ENCODE results near the gene SYNDIG1L.
"Not testable (repeated sequence)": the region's sequence is repeated elsewhere in the genome, so short reads cannot be mapped to it uniquely, and the experiment has no call there.

The SYNDIG1L gene

DNA sequence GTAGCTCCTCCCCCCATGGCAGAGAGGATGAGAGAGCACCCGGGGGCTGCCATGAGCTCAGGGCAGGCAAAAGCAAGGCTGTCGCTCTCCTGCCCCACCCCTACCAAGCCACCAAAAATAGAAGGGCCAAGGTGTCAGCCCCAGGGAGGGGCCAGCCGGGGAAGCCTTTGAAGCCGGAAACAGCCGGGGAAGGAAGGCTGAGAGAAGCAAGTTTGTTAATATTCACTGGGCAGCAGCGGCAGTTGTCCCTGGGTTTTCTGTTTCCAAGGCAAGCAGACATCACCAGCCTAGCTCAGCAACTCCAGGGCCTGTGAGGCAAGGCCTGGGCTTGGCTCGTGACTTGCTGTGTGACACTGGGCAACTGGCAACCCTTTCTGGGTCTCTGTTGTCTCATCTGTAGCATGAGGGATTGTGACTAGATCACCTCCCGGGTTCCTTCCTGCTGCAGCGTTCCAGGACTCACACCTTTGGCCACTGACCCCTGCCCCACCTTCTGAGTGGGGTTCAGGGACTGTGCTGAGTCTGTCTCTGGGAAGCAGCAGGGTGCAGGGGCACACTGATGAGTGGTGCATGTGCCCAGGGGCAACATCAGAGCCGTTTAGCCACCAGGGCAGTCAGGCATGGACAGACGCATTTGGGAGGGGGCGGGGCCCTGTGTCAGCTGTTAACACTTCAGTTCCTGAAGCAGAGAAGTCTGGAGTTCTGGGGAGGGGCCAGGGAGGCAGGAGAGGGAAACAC is 24.3 kb downstream of the SYNDIG1L start:
- DNase-seq = no peak

DNA sequence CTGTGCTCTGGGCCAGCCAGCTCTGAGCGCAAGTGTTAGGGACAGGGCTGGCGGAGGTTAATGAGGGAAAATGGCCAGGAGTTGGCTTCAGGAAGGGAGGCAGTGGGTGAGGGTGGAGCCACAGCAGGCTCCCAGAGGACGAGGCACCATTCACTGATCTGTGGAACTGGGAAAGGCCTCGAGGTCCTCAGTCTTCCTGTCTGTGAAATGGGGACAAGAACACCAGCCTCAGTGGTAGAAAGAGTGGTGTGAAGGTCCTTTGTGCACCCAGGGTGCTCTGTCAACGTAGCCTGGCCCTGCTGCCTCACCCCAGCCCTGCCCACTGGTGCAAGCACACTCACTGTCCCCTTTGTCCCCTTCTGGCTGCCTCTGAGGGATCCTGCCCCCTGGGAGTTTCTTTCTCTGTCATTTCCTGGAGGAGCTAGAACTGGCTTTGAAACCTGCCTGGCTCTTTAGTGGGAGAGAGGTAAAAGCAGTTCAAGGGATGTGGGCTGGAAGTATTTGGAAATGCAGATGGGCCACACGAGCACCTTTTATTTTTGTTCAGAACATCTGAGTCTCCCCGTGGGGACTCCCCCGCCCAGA is 25.0 kb downstream of the SYNDIG1L start:
- DNase-seq = no peak

DNA sequence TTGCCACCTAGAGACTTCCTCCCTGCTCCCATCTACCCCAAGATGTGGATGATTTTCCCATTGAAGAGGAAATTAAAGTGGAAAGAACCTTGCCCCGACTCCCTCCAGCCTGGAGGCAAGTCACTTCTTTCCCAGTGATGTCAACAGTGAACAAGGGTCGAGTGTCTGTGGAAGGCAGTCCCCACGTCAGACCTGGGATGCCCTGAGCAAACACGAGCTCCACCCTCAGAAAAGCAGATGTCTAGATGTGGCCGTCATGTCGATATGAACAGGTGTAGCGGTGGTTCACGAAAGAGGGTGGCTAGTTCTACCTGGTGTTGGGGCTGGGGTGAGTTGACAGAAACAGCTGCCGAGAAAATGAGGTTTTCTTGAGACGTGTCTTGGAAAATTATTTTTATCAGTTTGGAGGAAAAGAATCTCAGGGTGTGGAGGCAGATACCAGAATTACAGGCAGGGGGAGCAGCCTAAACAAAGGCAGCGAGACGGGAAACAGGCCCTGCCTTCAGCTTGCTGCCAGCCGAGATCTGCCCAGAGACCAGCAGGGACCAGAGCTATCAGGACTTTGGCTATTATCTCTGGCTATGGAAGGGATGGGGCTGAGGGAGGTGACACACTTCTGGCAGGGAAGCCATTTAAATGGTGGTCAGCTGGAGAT is 25.9 kb downstream of the SYNDIG1L start:
- DNase-seq = no peak

DNA sequence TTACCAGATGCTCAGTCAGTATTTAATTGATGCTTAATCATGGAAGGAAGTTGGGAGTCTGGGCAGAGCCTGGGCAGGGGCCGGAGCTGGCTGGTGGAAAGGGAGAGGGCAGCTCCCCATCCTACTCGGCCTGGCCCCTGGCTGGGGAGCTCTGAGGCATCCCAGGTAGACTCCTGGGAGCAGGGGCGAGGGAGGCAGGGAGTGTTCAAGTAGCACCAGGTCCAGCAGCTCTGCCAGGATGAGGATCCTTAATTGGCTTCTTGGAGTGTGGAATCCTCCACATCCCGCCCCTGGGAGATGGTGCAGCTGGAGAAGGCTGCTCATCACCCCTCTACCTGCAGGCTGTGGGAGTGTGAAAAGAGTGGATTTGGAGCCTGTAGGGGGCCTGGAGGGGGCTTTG is 30.9 kb downstream of the SYNDIG1L start:
- DNase-seq = no peak

DNA sequence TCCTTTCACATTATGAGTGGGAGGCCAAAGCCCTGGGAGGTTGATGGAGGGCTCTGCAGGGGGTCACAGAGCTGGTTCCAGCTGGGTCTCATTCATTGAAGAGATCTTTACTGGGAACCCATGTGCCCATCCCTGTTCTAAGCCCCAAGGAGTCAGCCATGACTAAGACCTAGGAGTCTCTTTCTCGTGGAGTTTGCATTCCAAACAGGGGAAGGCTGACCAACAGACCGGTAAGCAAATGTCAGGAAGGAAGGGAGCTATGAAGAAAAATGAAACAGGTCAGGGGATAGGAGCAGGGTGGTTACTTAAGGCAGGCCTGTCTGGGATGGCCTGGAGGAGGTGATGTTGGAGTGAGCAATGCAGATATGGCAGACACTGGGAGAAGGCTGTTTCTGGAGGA is 31.5 kb downstream of the SYNDIG1L start:
- DNase-seq = no peak

DNA sequence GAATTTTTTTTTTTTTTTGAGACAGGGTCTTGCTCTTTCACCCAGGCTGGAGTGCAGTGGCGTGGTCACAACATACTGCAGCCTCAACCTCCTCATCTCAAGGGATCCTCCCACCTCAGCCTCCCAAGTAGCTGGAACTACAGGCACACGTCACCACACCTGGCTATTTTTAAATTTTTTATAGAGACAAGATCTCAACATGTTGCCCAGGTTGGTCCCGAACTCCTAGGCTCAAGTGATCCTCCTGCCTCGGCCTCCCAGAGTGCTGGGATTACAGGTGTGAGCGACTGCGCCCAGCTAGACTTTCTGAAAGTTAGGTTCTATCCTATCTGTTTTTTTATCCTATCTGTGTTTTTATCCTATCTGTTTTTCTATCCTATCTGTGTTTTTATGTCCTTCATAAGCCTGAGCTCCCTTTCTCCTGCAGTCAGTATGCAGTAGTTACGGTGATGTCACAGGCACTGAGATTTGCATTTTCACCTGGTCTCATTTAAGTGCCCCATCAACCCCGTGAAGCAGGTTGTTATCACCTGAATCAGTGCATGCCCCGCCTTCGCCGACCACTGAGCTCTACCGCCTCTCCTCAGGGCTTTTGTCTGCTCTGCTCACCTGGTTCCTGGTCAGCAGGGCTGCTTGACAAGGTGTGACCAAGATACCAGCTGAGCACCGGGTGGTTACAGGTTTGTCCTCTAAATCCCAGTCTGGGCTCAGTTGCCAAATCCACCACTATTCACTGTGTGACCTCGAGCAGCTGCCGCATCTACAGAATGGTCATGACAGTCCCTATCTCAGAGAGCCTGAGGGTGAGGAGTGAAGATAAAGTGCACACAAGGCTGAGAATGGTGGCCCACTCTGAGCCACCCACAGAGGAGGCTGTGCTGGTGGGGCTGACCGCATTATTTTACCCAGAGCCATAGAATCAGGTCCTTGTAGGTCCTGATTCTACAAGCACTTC is 33.1 kb downstream of the SYNDIG1L start:
- DNase-seq = no peak

DNA sequence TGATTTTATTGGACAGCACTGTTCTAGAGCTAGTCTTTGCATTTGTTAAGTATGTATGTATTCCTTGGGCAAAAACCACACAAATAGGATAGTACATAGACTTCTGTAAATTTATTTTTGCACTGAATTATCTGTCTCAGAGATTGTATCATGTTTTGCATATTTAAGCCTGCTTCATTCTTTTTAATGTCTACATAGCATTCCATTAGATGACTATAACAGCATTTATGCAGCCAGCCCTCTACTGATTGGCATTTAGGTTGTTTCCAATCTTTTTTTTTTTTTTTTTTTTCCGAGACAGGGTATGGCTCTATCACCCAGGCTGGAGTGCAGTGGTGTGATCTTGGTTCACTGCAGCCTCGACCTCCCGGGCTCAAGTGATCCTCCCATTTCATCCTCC is 34.5 kb downstream of the SYNDIG1L start:
- DNase-seq = no peak

DNA sequence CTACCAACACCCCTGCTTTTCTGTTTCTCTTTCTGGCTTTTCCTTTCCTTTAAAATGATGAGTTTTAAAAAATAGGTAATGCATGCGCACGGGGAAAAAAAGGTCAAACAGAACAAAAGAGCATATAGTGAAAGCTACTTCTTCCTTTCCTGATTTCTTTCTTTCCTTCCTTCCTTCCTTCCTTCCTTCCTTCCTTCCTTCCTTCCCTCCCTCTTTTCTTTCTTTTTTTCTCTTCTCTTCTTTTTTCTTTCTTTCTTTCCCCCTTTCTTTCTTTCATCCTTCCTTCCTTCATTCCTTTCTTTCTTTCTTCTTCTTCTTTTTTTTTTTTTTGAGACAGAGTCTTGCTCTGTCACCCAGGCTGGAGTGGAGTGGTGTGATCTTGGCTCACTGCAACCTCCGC is 35.5 kb downstream of the SYNDIG1L start:
- not testable (repeated sequence) for DNase-seq

DNA sequence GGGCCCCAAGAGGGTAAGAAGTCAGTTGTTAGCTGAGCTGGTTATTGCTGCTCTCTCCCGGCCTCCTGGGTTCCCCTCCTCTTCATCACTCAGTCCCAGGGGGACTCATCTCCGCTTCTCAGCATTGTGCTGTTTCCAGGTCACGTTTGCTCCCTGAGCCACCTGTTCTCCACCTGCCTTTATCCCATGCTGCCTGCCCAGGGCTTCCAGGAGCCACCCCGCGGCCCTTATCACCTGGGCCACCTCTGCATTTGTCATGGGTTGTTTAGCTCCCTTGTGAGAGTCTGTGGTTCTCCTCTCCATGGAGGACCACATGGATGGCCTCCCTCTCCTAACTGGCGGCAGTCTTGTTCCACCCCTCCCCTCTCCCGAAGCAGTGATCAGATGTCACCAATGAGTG is 36.0 kb downstream of the SYNDIG1L start:
- DNase-seq = no peak

DNA sequence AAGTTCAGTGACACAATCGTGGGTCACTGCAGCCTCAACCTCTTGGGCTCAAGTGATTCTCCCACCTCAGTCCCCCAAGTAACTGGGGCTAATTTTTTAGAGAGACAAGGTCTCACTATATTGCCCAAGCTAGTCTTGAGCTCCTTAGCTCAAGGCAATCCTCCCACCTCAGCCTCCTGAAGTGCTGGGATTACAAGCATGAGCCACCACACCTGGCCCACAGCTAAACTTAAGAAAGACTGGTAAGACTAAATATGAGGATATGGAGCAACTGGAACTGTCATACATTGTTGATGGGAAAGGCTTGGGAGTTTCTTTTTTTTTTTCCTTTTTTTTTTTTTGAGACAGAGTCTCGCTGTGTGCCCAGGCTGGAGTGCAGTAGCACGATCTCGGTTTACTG is 43.8 kb downstream of the SYNDIG1L start:
- no peak for DNase-seq

DNA sequence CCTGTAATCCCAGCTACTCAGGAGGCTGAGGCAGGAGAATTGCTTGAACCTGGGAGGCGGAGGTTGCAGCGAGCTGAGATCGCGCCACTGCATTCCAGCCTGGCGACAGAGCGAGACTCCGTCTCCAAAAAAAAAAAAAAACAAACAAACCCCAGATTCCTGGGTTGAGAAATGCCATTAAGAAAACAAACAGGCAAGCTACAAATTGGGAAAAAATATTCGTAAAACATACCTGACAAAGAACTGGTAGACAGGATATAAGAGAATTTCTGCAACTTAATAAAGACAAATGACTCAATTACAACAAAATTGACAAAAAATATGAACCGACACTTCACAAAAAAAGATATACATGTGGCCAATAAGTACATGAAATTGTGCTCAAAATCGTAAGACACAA is 44.4 kb downstream of the SYNDIG1L start:
- DNase-seq = not testable (repeated sequence)

DNA sequence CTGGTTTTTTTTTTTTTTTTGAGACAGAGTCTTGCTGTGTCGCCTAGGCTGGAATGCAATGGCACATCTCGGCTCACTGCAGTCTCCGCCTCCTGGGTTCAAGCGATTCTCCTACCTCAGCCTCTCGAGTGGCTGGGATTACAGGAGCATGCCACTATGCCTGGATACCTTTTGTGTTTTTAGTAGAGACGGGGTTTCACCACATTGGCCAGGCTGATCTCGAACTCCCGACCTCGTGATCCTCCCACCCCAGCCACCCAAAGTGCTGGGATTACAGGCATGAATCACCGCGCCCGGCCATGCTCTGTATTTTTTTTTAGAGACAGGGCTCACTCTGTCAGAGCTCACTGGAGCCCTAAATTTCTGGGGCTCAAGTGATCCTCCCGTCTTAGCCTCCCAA is 45.2 kb downstream of the SYNDIG1L start:
- DNase-seq = no peak

DNA sequence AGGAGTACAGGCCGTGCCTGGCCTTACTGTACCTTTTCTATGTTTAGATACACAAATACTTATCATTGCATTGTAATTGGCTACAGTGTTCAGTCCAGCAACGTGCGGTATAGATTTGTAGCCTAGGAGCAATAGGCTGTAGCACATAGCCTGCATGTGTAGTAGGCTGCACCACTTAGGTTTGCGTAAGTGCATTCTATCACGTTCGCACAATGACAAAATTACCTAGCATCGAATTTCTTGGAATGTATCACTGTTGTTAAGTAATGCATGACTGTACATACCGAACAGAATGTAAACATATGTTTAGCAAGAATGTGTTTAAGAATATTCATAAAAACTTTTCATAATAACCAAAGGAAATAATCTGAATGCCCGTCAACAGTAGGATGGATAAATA is 45.8 kb downstream of the SYNDIG1L start:
- DNase-seq = no peak

DNA sequence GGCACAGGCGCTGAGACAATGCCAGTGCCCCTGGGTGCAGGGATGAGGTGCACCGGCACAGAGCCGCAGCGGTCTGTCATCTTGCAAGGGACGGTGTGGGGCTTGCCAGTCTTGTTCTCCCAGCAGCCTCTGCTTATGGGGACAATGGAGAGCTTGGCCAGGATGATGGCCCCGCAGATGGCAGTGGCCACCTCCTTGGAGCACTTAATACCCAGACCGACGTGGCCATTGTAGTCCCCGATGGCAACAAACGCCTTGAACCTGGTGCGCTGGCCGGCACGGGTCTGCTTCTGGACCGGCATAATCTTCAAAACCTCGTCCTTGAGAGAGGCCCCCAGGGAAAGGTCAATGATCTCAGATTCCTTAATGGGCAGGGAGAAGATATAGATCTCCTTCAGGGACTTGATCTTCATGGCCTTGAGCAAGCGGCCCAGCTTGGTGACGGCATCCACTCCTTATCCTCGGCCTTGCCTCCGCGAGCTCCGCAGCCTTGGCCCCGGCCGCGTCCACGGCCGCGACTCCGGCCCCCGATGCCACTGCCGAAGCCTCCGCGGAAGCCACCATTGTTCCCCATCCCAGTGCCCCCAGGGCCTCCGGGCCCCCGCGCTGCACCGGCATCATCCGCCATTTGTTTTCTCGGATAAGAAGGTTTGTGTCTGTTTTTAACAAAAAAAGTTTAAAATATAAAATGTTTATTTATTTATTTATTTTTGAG is 47.9 kb downstream of the SYNDIG1L start:
- no peak for DNase-seq

DNA sequence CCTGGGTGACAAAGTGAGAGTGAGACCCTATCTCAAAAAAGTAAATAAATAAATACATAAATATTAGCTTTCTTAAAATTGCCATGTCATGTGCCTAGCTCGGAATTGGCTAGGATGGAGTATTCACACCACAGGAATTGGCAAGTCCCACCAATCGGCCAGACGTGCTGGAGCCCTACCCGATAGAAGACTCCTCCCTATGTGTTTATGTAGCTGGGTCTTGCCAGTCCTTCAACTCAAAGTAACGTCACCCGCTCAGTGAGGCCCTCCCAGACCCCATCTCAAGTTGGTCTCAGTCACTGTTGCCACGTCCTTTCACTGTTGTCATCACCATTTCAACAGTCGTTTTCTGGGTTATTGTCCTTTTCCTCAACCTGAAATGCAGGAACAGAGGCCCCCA is 57.6 kb downstream of the SYNDIG1L start:
- no peak for DNase-seq

DNA sequence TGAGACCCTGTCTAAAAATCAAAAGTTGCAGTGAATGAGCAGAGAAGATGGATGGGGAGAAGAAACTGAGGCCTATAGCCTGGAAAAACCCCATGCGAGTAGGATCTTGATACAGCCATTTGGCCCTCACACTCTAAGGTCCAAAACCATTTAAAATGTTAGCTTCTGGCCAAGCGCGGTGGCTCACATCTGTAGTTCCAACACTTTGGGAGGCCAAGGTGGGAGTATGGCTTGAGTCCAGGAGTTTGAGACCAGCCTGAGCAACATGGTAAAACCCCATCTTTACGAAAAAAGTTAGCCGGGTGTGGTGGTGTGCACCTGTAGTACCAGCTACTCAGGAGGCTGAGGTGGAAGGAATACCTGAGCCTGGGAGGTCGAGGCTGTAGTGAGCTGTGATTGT is 58.0 kb downstream of the SYNDIG1L start:
- no peak for DNase-seq

DNA sequence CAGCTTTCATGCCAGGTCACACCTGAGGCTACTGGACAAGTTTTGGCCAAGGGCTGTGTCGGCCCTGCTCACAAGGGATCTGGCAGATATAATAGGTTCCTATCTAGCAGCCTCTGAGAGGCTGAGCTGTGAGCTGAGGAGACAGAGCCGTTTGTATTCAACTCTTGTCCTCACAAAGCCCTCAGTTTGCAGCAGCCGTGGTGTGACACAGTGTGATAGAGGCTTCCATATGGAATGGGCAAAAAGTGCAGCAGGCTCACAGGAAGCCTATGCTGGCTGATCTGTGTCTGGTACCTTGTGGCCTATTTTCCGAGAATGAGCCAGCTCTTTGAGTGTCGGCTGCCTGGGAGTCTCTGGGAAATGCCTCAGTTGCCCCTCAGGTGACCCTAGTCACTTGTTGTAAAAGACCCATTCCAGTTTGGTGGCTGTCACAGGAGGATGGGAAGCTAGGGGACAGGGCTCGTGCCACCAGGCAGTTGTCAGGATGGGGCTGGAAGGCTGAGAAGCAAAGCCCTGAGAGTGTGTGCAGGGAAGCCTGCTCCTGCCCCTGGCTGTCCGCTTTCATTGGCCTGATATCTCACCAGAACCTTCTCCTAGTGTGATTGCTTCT is 61.6 kb downstream of the SYNDIG1L start:
- DNase-seq = no peak

DNA sequence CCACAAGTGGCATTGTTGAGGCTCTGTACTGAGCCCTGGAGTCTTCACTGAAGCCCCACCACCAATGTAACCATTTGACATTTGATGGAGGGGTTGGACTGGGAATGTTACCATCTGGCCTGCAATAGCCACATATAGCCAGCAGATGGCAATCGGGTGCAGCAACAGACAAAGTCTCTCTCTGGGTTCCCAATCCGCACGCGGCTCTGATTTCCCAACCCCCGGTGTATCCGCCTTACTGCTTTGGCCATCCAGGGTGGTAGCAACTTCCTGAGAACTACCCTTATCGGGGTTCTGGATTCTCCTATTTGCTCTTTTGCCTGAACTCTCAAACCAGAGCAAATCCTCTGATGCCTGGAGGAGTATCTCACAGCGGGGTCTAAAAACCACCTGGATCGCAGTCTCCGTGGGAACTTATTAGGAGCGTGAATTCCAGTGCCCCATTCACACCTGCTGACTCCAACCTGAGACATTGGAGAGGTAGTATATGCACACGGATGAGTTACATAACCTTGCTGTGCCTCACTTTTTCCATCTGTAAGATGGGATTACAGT is 63.6 kb downstream of the SYNDIG1L start:
- no peak for DNase-seq

DNA sequence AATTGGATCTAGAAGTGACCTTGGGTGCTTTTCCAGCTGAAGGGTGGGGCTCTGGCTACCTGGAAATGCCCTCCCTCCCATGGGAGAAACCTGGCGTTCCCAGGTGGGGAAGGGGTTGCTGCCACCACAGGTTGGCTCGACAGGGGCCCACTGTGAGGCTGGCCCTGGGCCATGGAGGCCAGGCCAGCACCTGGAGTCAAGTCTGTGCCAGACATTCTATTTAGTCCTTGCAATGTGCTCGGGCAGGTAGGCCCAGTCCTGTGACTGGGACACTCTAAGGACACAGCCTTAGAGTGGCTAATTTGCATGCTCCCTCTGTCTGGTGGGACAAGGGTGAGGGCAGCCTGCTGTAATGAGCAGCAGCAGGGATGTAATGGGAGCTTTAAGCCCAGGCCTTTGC is 65.8 kb downstream of the SYNDIG1L start:
- no peak for DNase-seq

DNA sequence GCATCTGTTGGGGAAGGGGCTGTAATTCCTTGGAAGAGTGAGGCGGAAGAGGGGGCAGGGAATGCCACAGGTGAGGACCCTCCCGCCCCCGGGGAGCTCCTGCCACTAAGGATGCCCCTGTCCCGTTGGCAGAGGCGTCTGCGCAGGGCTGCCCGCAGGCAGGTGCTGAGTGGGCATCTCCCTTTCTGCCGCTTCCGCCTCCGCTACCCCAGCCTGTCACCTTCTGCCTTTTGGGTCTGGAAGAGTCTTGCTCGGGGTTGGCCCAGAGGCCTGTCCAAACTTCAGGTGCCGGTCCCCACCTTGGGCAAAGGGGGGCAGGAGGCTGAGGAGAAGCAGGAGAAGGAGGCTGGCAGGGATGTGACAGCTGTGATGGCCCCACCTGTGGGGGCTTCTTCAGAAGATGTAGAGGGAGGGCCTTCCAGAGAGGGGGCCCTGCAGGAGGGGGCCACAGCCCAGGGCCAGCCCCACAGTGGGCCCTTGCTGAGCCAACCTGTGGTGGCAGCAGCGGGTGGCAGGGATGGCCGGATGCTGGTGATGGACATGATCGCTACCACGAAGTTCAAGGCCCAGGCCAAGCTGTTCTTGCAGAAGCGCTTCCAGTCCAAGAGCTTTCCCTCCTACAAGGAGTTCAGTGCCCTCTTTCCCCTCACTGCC is 67.7 kb downstream of the SYNDIG1L start:
- DNase-seq = no peak

DNA sequence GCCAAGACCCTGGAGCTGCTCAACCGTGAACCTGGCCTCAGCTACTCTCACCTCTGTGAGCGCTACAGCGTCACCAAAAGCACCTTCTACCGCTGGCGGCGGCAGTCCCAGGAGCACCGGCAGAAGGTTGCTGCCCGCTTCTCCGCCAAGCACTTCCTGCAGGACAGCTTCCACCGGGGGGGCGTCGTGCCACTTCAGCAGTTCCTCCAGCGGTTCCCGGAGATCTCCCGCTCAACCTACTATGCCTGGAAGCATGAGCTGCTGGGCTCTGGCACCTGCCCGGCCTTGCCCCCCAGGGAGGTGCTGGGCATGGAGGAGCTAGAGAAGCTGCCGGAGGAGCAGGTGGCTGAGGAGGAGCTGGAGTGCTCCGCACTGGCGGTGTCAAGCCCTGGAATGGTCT is 68.4 kb downstream of the SYNDIG1L start:
- DNase-seq = no peak

Data from cerebellar nuclear complex (tissue), 1 donor.